LHCN-M2 (cell line): ENCODE results near the gene KRTAP5-5. TPM values are rescaled to one million over a fixed set of nuclear protein-coding genes. Genes with fewer than 3 reads are reported as not detected.
A peak's percentile ranks its signal among the peaks of the same experiment; 100 is the strongest.
"Not testable (repeated sequence)": the region's sequence is repeated elsewhere in the genome, so short reads cannot be mapped to it uniquely, and the experiment has no call there.

Source experiments
- DNase-seq: peaks from one replicate; pipeline ENCODE4 v3.0.0-alpha.2; 2012; ENCODE audit warnings: low read depth
- total RNA-seq: library from RNA; depleted of rRNA; stranded (reverse); fragments of >200 nt; gene quantifications from 2 replicates; pipeline ENCODE4 v1.2.3, GENCODE V29; 2014

KRTAP5-5 gene
- total RNA-seq, 1 experiment from 2014 or later = not detected

GRCh38 chr11:1641096-1641495, 11.5 kb downstream of the KRTAP5-5 start:
- no peak for DNase-seq

- DNase-seq = no peak
Measured at GRCh38 chr11:1642288-1643145, 12.9 kb downstream of the KRTAP5-5 start.

- DNase-seq = no peak
Measured at GRCh38 chr11:1643146-1643690, 13.6 kb downstream of the KRTAP5-5 start.

GRCh38 chr11:1644601-1645356, 15.2 kb downstream of the KRTAP5-5 start:
- no peak for DNase-seq

- DNase-seq = no peak
Measured at GRCh38 chr11:1645357-1645821, 15.8 kb downstream of the KRTAP5-5 start.

GRCh38 chr11:1646540-1646939, 17.0 kb downstream of the KRTAP5-5 start:
- DNase-seq = not testable (repeated sequence)

GRCh38 chr11:1647901-1648652, 18.5 kb downstream of the KRTAP5-5 start:
- DNase-seq = no peak

GRCh38 chr11:1648653-1649420, 19.3 kb downstream of the KRTAP5-5 start:
- no peak for DNase-seq

- DNase-seq = no peak
Measured at GRCh38 chr11:1650034-1650917, 20.7 kb downstream of the KRTAP5-5 start.

- DNase-seq = no peak
Measured at GRCh38 chr11:1650918-1651262, 21.3 kb downstream of the KRTAP5-5 start.

GRCh38 chr11:1651411-1651980, 21.9 kb downstream of the KRTAP5-5 start:
- DNase-seq = peak; percentile 7

- no peak for DNase-seq
Measured at GRCh38 chr11:1652026-1652425, 22.5 kb downstream of the KRTAP5-5 start.

- DNase-seq = no peak
Measured at GRCh38 chr11:1652442-1652770, 22.8 kb downstream of the KRTAP5-5 start.

GRCh38 chr11:1652771-1653540, 23.4 kb downstream of the KRTAP5-5 start:
- peak; percentile 36 for DNase-seq

- peak; percentile 18 for DNase-seq
Measured at GRCh38 chr11:1653541-1654387, 24.2 kb downstream of the KRTAP5-5 start.

- no peak for DNase-seq
Measured at GRCh38 chr11:1654388-1655167, 25.0 kb downstream of the KRTAP5-5 start.
